Stimulated activated CD8-positive, alpha-beta memory T cell treated with anti-CD3 and anti-CD28 coated beads, Interleukin-2, amount 100 ng/mL, for 1 hour (primary cell): ENCODE results near the gene NOD1.

ENCODE experiments used
- DNase-seq, 2 donors: peaks; one replicate each; pipeline ENCODE4 v3.0.0-alpha.2; 2020; ENCODE audit warnings: low read depth in 2 of 2

NOD1 gene

DNA sequence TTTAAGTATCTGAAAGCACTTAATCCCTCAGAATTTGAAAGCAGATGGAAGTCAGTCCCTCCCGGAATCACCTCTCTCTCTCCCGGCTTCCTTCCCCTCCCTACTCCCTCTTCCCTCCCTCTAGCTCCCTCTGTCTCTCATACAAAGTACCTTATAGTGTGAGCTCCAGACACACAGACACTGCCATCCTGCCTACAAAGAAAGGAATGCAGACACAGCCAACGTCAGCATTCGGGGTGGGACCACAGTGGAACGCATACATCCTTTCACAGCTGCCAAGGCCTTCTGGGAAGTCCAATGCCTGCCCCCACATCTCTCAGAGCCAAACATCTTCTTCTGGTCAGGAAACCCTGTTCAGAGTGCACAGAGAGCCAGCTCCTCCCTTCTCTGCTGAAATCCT is 9.3 kb downstream of the NOD1 start:
- DNase-seq, result no peak

DNA sequence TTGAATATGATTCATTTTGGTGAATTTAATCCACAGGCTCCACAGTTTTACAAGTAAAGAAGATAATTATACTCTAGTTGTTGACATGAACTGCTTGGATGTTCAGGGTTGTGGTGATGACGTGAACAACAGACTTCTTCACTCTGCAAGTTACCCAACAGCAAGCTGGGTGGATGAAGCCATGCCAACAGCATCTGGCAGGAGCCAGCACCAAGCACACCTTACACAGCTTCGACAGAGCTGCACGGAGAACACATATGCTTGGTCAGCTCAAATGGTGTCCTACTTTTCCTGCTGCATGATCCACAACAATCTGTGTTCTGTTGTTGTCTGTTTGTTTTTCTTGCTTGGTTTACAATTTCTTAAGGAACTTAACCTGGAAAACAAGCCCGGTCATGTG is 9.8 kb downstream of the NOD1 start:
- no peak for DNase-seq

DNA sequence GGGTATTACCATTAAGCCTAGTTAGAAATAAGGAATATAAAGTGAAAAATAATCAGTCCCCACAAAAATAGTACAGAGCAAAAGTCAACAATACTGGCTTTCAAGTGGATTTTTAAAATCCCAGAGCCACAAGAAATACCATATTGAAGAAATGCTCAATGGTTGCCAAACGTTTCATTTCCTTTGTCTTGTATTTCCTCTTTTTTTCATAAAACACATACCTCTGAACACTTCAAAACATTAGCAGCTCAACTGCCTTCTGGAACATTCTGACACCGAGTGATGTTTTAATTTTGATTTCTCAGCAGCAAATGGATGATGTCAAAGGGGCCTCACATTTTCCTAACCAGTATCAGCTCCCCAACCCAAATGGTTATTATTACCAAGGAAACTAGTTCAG is 10.5 kb downstream of the NOD1 start:
- no peak for DNase-seq

DNA sequence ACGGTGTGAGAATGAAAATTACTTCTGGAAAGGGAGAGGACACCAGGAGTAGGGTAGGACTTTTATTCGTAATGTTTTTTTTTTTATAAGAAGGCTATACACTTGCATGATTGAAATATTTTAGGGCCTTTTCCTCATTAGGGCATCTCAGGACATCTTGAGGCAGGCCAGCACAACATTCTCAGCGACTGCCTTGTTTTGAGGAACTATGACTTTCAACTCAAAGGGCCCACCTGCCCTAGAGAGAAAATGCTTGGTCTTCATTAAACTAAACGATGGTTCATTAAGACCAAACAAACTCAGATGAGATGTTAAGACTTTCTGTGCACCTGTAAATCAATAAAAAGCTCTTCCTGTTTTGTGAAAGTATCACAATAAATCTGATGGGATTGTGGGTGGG is 11.3 kb downstream of the NOD1 start:
- no peak for DNase-seq

DNA sequence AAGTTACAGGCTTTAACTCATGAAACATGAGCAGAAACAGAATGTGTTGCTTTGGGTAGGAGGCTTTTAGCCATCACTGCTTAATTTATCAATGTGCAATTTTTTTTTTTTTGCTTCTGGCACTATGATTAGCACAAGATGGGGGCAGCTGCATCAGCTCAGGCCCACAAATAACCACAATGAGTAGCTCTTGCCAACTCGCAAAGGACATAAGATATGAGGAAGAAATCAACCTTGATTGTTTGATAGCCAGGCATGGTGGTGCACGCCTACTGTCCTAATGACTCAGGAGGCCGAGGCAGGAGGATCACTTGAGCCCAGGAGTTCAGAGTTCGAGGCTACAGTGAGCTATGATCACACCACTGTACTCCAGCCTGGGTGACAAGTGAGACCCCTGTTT is 12.3 kb downstream of the NOD1 start:
- no peak for DNase-seq

DNA sequence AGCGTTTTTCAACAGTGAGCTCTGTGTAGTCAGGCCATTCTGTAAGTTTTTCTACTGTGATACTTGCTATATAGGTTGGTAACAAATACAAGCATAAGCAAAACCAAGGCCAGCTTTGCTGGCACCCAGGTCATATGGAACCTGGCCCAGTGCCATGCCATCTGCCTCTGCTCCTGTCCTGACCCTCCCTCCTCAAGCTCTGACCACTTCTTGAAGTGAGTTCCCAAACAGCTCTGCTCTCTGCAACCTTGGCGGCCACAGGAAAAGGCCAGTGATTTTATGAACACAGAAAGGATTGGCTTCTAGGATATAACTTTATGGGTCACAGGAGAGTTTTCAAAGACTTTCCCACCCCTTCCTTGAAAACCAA is 12.8 kb downstream of the NOD1 start:
- no peak for DNase-seq

DNA sequence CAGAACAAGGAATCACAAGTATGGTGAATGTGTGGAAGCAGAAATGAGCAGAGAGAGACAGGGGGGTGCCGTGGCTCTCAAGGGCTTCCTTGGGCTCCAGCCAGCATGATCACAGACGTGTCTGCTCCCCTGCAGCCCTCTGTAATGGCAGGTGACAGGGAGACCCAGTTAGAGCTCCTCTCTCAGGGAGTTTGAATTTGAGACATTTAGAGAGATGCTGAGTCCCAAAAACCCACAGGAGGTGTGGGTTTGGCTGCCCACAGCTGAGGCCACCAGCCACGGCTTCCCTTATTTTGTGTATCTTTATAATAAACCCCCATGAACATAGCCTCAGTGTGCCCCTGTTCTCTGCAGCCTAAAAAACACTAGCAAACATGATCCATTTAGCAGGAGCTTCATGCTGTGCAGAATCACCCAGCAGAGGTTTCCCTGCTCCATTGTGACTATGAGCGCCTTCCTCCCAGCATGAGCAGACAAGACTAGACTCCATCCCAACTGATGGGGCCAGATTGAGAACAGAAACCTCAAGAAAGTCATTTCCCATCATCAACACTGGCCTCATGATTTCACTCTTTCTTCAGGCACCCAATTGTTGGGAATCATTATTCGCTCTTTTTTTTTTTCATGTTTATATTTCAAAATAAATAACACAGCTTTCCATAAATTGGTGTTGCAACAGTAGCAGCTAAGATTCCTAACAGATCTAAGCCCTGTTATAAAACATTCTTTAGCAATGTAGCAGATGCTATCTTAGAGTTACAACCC is 13.4 kb downstream of the NOD1 start:
- no peak for DNase-seq

DNA sequence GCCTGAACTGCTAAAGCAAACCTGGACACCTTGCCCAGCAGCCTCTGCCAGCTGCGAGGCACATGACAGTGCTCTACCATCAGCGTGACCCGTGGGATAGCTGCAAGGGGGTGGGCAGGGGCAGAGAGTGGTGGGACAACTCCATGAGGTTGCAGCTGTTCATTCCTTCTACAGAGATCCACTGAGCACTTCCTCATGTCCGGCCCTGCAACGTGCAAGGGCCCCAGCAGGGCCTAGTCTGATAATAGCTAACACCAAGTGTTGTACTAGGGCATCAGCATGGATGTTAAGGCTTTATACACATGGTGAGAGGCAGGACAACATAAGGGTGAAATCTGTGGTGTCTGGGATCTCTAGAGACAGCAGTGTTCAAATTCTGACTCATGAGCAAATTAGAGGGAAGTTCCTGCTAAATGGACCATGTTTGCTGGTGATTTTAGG is 14.3 kb downstream of the NOD1 start:
- no peak for DNase-seq

DNA sequence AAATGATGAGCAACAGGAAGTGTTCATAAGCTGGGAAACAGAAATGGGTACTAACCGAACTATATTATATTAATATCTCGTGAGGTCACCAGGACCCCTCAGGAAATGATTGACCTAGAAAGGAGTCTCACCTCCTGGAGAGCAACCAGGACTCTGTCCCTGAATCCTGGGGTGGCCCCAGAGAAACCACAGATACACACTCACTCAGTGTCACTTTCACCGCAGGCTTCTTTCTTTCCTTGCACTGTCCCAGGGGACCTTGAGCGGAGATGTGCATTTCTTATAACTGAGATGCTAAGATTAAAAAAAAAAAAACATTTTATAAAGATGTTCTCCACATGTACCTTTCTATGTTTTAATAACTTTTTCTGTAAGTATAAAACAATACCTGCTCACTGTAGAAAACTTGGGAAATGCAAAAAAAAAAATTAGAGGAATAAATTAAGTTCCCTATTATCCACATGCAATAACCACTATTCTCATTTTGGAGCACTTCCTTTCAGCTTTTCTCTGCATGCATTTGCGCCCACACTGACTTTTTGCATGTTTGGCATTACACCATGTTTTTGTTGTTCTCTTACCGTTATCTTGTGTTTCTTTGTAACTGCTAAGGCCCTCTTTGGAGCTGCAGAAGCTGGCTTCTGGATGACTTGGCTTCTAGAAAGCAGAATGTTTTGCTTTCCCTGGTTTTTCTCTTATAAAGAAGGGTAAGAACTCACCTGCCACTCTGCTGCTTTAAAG is 15.0 kb downstream of the NOD1 start:
- no peak for DNase-seq

DNA sequence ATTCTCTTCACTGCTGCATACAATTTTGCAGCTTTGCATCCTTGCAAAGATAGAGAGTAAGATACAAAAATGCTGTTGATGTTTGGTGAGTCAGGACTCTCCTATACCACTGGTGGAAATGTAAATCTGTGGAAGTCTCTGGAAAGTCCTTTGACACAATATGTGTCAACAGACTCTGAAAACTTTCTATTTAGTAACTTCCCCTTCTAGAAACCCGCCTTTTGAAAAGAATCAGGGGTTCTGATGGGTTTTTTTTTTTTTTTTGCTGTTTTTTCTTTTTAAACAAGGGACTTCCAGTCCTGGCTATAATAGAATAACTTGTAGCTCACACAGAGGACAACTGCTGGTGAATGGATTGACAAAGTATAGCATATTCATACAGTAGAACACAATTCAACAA is 16.4 kb downstream of the NOD1 start:
- no peak for DNase-seq

DNA sequence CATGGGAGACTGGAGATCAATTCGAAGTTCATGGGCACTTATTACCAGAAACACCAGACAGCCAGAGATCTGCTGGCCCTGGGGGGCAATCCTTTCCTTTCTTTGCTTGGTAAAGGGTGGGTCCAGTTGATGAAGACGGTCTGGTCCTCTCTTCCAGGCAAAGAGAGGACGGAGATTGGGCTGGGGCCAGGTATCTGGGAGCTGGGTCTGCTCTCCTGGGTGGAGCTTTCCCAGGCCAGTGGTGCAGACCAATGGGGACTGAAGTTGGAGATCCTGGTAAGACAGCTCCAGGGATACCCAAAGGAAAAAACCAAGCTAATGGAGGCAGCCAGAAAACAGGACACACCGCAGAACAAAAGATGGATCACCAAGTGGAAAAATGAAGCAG is 18.3 kb downstream of the NOD1 start:
- no peak for DNase-seq

DNA sequence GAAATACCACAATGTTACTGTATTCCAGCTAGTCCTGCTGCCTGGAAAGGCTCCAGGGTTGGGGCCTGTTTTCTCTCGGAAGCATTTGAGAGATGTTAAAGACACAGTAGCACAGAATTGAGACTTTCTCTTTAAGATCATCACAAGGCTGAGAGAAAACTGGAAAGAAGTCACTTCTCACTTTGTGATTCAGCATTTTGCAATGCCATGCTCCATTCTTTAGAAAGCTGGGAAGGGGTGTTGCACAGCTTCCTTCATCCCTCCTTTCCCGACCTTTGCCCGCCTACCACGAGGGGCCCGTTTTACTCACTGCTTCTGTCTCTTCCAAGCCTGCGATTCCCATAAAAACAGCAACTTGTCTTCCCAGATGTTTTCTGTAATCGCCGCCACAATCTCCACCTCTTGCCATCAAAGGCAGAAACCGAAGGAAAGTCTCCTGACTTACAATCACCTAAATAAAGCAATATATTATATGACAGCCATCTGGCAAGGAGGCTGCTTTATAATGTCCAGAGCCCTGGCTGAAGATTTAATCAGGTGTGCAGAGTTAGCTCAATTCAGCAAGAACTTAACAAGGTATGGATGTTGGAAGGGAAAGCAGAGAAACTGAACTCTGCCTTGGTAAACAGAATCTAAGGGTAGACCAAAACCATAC is 18.9 kb downstream of the NOD1 start:
- no peak for DNase-seq

DNA sequence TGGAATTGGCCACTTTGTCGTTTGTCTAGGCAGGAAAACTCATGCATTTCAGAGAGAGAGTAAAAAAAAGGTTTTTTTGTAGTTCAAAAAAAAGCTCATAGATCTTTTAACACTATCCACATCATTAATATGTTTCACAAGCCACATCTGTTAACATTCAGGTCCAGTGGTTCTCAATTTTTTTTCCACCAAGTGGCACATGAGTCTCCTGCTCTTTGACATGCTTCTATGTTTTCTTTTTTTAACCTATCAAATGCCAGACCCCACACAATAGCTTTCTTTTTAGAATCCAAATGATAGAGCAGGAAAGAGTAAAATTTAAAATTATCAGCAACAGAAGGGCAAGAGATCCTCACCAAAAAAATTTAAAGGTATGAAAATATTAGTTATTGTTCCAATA is 20.3 kb downstream of the NOD1 start:
- DNase-seq, result no peak

DNA sequence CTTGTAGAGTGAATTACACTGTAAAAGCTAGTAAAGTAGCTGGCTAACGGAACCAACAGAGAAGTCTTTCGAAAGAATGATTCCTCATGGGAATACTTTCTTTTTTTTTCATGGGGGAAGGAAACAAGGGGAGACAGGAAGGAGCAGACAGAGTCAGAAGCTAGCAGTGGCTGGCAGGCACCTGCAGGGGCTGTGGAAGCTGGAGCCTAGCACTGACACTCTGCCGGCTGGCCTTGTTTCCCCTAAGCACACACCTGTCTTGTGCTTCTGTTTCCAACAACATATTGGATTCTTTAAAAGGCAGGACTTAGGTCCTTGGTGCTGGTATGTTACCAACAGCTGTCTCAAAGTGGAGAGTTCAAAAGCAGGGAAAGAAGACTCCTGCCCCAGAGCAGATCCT is 24.7 kb downstream of the NOD1 start:
- DNase-seq, result no peak

DNA sequence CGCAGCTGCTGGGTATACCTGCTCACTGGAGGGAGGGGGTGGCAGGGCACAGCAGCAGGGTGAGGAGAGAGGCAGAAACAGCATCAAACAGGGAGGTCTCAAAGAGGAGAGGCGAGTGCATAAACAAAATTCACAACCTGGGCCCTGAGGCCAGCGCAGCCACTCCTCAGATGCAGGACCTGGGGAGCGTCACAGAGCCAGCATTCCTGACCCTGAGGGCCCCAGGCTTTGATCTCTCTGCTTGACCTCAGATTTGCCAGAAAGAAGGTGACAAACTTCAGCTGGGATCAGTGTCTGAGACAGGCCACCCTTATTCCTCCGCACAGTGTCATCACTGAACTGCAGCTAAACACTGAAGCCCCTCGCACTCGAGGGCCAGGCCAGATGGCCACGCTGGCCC is 25.6 kb downstream of the NOD1 start:
- no peak for DNase-seq

DNA sequence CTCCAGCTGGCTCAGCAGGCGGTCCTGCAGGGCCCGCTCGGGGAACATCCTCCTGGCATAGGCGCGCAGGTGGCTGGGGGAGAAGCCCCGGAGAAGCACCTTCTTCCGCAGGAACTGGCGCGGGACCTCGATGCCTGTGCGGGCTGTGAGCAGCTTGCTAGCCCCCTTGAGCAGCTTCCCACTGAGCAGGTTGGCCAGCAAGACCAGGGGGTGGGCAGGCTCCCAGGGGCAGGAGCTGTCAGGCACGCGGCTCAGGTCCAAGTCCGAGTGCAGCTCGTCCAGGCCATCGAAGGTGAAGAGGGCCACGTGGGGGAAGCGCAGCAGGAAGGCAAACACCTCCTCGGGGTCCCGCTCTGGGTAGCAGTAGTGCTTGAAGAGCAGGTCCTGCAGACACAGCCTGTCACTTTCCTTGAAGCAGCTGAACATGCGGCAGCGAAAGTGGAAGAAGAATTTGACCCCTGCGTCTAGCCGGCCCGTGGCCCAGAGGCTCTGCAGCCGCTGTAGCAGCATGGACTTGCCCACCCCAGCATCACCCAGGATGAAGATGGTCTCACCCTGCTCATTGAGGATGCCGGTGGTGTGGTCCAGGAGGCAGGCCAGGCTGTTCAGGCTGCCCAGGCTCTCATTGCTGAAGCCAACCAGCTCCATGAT is 26.2 kb downstream of the NOD1 start:
- no peak for DNase-seq

DNA sequence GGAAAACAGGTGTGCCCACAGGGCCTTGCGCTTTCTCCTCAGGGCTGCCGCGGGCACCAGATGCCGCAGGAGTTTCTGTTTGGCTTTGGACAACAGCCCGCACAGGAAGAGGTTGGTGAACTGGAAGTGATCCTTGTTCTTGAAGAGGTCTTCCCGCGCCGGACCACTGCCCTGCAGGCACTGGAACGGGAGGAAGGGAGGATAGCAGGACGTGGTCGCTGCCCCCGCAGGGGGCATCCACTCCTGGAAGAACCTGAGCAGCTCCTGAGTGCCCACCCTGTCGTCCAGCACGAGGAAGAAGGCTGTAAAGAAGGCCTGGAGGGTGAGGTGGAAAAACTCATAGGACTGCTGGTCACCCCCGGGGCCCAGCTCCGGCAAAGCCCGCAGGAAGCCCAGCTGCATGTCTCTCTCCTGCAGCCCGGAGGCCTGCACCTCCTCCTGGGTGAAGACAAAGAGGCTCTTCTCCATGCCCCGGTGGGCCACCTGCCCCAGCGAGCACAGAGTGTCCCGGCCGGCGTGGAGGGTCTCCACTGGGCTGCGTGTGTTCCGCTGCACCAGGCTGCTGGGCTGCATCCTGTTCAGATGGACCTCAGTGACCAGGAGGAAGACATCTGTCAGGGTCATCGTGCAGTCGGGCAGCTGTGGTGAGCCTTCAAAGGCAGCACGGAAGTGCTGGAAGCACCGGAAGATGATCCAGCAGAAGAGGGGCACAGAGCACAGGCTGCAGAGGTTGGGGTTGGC is 26.9 kb downstream of the NOD1 start:
- DNase-seq, result no peak

DNA sequence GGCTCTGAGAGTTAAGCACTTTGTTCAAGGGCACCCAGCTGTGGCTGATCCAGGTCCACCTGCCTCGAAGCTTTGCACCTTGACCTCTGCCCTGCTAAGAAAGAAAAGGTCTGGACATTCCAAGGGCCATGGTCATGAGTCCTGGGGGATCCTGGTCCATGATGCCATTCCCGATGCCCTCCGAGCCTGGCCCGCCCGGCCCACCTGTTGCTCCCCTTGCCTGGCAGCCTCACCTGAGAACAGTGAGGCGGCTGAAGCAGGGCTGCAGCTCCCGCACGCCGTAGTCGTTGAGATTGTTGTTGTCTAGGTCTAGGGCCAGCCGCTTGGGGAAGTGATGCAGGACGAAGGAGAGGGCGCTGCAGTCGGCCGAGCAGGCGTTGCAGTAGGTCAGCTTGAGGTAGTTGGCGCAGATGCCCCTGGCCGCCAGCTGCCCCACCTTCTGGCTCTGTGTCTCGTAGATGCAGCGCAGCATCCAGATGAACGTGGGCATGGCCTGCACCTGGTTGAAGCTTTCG is 27.5 kb downstream of the NOD1 start:
- DNase-seq, result no peak

DNA sequence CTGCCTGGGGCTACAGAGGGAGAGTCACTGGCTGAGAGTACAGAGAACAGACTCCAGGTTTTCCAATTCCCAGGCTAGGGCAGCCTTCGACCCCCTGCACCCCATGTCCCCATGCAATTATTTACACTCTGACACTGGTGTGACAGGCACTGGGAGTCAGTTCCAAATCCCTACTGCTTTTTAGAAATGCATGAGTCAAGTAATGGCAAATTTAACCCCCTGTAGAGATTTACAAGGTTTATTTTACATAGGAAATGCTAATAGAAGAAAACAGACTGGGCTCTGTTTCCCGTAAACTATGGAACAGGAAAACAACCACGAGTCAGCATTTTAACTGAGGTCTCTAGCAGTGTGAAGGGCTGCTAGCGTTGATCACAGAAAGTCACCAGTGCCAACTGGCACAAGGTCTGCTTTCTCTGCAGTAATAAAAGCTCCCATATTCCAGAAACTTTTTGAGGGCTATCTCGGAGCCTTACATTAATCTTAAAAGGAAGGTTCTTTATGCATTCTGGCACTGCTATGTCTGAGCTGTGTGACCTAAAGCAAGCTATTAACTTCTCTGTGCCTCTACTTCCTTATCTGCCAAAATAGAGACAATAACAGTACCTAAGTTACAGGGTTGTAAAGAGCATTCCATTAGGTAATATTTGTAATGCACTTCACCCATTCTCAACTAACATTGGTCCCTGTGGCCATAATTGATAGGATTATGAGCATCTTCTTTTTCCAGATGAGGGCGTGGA is 28.2 kb downstream of the NOD1 start:
- no peak for DNase-seq

DNA sequence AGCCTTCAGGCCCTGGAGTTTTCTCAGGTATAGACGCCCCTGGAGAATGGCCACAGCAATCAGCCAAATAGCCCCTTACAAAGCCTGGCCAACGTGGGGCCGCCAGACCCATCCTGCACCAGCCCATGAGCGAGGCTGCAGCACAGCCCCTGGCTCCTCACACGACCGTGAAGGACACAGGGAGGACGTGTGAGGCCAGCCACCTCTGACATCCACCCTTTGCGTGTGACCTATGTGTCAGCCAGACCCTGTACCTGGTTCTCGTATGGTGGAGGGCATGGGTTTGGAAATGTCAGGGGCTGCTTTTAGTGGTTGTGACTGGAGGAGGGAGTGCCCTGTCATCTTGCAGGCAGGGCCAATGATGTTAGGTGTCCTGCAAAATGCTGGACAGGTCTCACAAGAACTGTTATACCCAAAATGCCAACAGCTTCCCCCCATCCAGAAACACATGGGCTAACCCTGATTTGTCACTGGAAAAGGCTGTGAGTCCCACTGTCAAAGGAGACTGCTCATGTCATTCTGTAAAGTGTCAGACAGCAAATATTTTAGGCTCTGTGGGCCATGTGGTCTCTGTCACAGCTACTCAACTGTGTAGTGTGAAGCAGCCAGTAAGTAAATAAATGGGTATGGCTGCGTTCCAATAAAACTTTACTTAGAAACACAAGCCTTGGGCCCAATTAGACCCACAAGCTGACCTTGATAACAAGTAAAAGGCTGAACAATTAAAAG is 30.0 kb downstream of the NOD1 start:
- no peak for DNase-seq
